ENCODE data around the gene TMEM106B.
A peak's percentile ranks its signal among the peaks of the same experiment; 100 is the strongest.
"Not testable (repeated sequence)": the region's sequence is repeated elsewhere in the genome, so short reads cannot be mapped to it uniquely, and the experiment has no call there.

The TMEM106B gene
- total RNA-seq: 20.1 to 102 (median 52.5) reads per million in 18 experiments

GRCh38 chr7:12211054-12211710, at the start of gene TMEM106B:
Gene TMEM106B (plus strand): TSS chr7:12211294. CDS start chr7:12214811, 3,517 bp downstream.
- DNase-seq: peak; percentile 95 to 98

GRCh38 chr7:12162415-12163113, 48.5 kb upstream of the TMEM106B start:
- no peak for DNase-seq

GRCh38 chr7:12168065-12168464, 43.0 kb upstream of the TMEM106B start:
- DNase-seq: not testable (repeated sequence)

GRCh38 chr7:12169981-12170820, 40.9 kb upstream of the TMEM106B start:
- DNase-seq: not testable (repeated sequence)

GRCh38 chr7:12173671-12174070, 37.4 kb upstream of the TMEM106B start:
- DNase-seq: no peak

- DNase-seq: no peak
Measured at GRCh38 chr7:12174931-12175330, 36.2 kb upstream of the TMEM106B start.

GRCh38 chr7:12178317-12178716, 32.8 kb upstream of the TMEM106B start:
- no peak for DNase-seq

- no peak for DNase-seq
Measured at GRCh38 chr7:12194426-12194825, 16.7 kb upstream of the TMEM106B start.

- no peak for DNase-seq
Measured at GRCh38 chr7:12196386-12196785, 14.7 kb upstream of the TMEM106B start.

- DNase-seq: no peak
Measured at GRCh38 chr7:12199363-12199762, 11.7 kb upstream of the TMEM106B start.

GRCh38 chr7:12207046-12207445, 4.0 kb upstream of the TMEM106B start:
- no peak for DNase-seq

GRCh38 chr7:12209221-12209620, 1.9 kb upstream of the TMEM106B start:
- no peak for DNase-seq

GRCh38 chr7:12210179-12211053, 678 bp upstream of the TMEM106B start:
- no peak for DNase-seq

GRCh38 chr7:12211711-12212485, 804 bp downstream of the TMEM106B start:
- peak in 1 of 2 donors; percentile 5 for DNase-seq

GRCh38 chr7:12217311-12217710, 6.2 kb downstream of the TMEM106B start:
- DNase-seq: no peak

GRCh38 chr7:12220389-12221046, 9.4 kb downstream of the TMEM106B start:
- DNase-seq: no peak

- no peak for DNase-seq
Measured at GRCh38 chr7:12221414-12221813, 10.3 kb downstream of the TMEM106B start.

- DNase-seq: no peak
Measured at GRCh38 chr7:12222889-12223579, 11.9 kb downstream of the TMEM106B start.

- not testable (repeated sequence) for DNase-seq
Measured at GRCh38 chr7:12225017-12225416, 13.9 kb downstream of the TMEM106B start.

- no peak for DNase-seq
Measured at GRCh38 chr7:12226756-12227155, 15.7 kb downstream of the TMEM106B start.

All from inflammatory macrophage (primary cell).